ENCODE results near the gene PAPOLB.
A peak's percentile ranks its signal among the peaks of the same experiment; 100 is the strongest.

Gene PAPOLB

GRCh38 chr7:4878336-4879335 is 16.8 kb upstream of the PAPOLB start:
- DNase-seq (ENCODE audit: low spot score) = no peak

GRCh38 chr7:4876586-4876985 is 14.8 kb upstream of the PAPOLB start:
- DNase-seq (ENCODE audit: low spot score) = no peak

- DNase-seq (ENCODE audit: low spot score) = no peak
Observed at GRCh38 chr7:4875391-4875790, 13.6 kb upstream of the PAPOLB start.

- DNase-seq (ENCODE audit: low spot score) = no peak
Observed at GRCh38 chr7:4873071-4873944, 11.5 kb upstream of the PAPOLB start.

GRCh38 chr7:4871930-4872675 is 10.3 kb upstream of the PAPOLB start:
- no peak for DNase-seq (ENCODE audit: low spot score)

- DNase-seq (ENCODE audit: low spot score) = no peak
Observed at GRCh38 chr7:4871056-4871680, 9.3 kb upstream of the PAPOLB start.

GRCh38 chr7:4868493-4868892 is 6.7 kb upstream of the PAPOLB start:
- DNase-seq (ENCODE audit: low spot score) = no peak

- no peak for DNase-seq (ENCODE audit: low spot score)
Observed at GRCh38 chr7:4866528-4867496, 5.0 kb upstream of the PAPOLB start.

GRCh38 chr7:4862156-4862555 is 326 bp upstream of the PAPOLB start:
- no peak for DNase-seq (ENCODE audit: low spot score)

- DNase-seq (ENCODE audit: low spot score) = no peak
Observed at GRCh38 chr7:4861227-4861626, 603 bp downstream of the PAPOLB start.

GRCh38 chr7:4857189-4857588 is 4.6 kb downstream of the PAPOLB start:
- DNase-seq (ENCODE audit: low spot score) = no peak

GRCh38 chr7:4856336-4857057 is 5.3 kb downstream of the PAPOLB start:
- no peak for DNase-seq (ENCODE audit: low spot score)

- DNase-seq (ENCODE audit: low spot score) = no peak
Observed at GRCh38 chr7:4854916-4855315, 6.9 kb downstream of the PAPOLB start.

GRCh38 chr7:4851459-4852422 is 10.1 kb downstream of the PAPOLB start:
- peak; percentile 65 for DNase-seq (ENCODE audit: low spot score)

GRCh38 chr7:4850262-4850795 is 11.5 kb downstream of the PAPOLB start:
- no peak for DNase-seq (ENCODE audit: low spot score)

GRCh38 chr7:4849390-4849789 is 12.4 kb downstream of the PAPOLB start:
- peak; percentile 48 for DNase-seq (ENCODE audit: low spot score)

- DNase-seq (ENCODE audit: low spot score) = peak; percentile 15
Observed at GRCh38 chr7:4845740-4846142, 16.1 kb downstream of the PAPOLB start.

Data from AG08395 (cell line).